Neural cell (in vitro differentiated cells): ENCODE results near the gene COX7A2L. TPM values are rescaled to one million over a fixed set of nuclear protein-coding genes. Genes with fewer than 3 reads are reported as not detected.

Source experiments
- H2AFZ ChIP-seq: fragments of 200-600, 300-800 bp; sonication (generic), shearing (Covaris generic); 2 replicates; pipeline ENCODE4 v1.6.0; 2014; ENCODE audit warnings: low read depth, mild to moderate bottlenecking, antibody characterized with exemption, low read length, moderate library complexity
- H3F3A ChIP-seq: fragments of 200-600 bp; shearing (Covaris generic); 2 replicates; pipeline ENCODE4 v1.6.1; 2016; ENCODE audit warnings: mild to moderate bottlenecking, moderate library complexity, mixed read lengths, antibody characterized with exemption, low read length; ENCODE audit not compliant: insufficient read depth, poor library complexity, severe bottlenecking
- H3K27ac ChIP-seq: fragments of 200-600, 300-800 bp; sonication (generic), shearing (Covaris generic); 2 replicates; pipeline ENCODE4 v1.5.1; 2014; ENCODE audit warnings: mild to moderate bottlenecking, low read length, moderate library complexity
- H3K27me3 ChIP-seq: fragments of 300-800, 200-600 bp; sonication (generic), shearing (Covaris generic); 2 replicates; pipeline ENCODE4 v1.6.0; 2014; ENCODE audit warnings: mild to moderate bottlenecking, low read depth, low read length, moderate library complexity; ENCODE audit not compliant: insufficient read depth
- H3K36me3 ChIP-seq: fragments of 300-800, 200-600 bp; sonication (generic), shearing (Covaris generic); 2 replicates; pipeline ENCODE4 v1.5.1; 2014; ENCODE audit warnings: mild to moderate bottlenecking, antibody characterized with exemption, low read length, moderate library complexity; ENCODE audit not compliant: insufficient read depth
- H3K4me2 ChIP-seq: fragments of 300-800, 200-600 bp; sonication (generic), shearing (Covaris generic); 2 replicates; pipeline ENCODE4 v1.6.0; 2014; ENCODE audit warnings: mild to moderate bottlenecking, low read length
- H3K4me3 ChIP-seq: fragments of 300-800, 200-600 bp; sonication (generic), shearing (Covaris generic); 2 replicates; pipeline ENCODE4 v1.5.1; 2014; ENCODE audit warnings: mild to moderate bottlenecking, low read length, moderate library complexity
- H3K79me2 ChIP-seq: fragments of 200-600 bp; shearing (Covaris generic); replicated peaks from 2 replicates; pipeline ENCODE4 v1.6.0; 2014; ENCODE audit warnings: mild to moderate bottlenecking, low read length, moderate library complexity; ENCODE audit not compliant: insufficient read depth
- H3K9ac ChIP-seq: fragments of 300-800, 200-600 bp; sonication (generic), shearing (Covaris generic); 2 replicates; pipeline ENCODE4 v1.6.1; 2016; ENCODE audit warnings: mild to moderate bottlenecking, low read length, mixed read lengths
- H3K9me2 ChIP-seq: fragments of 200-600 bp; shearing (Covaris generic); 2 replicates; pipeline ENCODE4 v1.6.1; 2016; ENCODE audit warnings: mild to moderate bottlenecking, low read length, mixed read lengths; ENCODE audit not compliant: insufficient read depth
- H3K9me3 ChIP-seq: fragments of 200-600, 300-800 bp; sonication (generic), shearing (Covaris generic); 2 replicates; pipeline ENCODE4 v1.6.1; 2016; ENCODE audit warnings: mild to moderate bottlenecking, mixed run types, low read length, moderate library complexity, mixed read lengths
- H4K20me1 ChIP-seq: fragments of 200-600 bp; shearing (Covaris generic); 2 replicates; pipeline ENCODE4 v1.6.1; 2016; ENCODE audit warnings: mild to moderate bottlenecking, mixed run types; ENCODE audit not compliant: insufficient read depth
- CTCF ChIP-seq: fragments of 450-650 bp; IDR thresholded peaks from 2 replicates; pipeline ENCODE4 v1.5.1; 2014; ENCODE audit warnings: antibody characterized with exemption, mild to moderate bottlenecking, moderate library complexity; ENCODE audit not compliant: poor library complexity, severe bottlenecking
- EP300 ChIP-seq: fragments of 450-650 bp; conservative IDR thresholded peaks from 2 replicates; pipeline ENCODE4 v1.6.1; 2014; ENCODE audit warnings: antibody characterized with exemption, mild to moderate bottlenecking, moderate library complexity; ENCODE audit not compliant: poor library complexity, severe bottlenecking
- EZH2 ChIP-seq: fragments of 200-600, 300-800 bp; shearing (Covaris generic), sonication (generic); IDR thresholded peaks from 2 replicates; pipeline ENCODE4 v1.6.1; 2014; ENCODE audit warnings: antibody characterized with exemption, low read length, borderline replicate concordance, mild to moderate bottlenecking; ENCODE audit not compliant: insufficient read depth, poor library complexity, severe bottlenecking
- MXI1 ChIP-seq: fragments of 450-650 bp; conservative IDR thresholded peaks from 2 replicates; pipeline ENCODE4 v1.6.1; 2014; ENCODE audit warnings: antibody characterized with exemption, mild to moderate bottlenecking; ENCODE audit not compliant: poor library complexity, severe bottlenecking
- POLR2AphosphoS5 ChIP-seq: IDR thresholded peaks from 2 replicates; pipeline ENCODE4 v1.6.1; 2012
- RAD21 ChIP-seq: fragments of 450-650 bp; conservative IDR thresholded peaks from 2 replicates; pipeline ENCODE4 v1.6.1; 2014; ENCODE audit warnings: antibody characterized with exemption, mild to moderate bottlenecking, moderate library complexity
- SMC3 ChIP-seq: fragments of 450-650 bp; conservative IDR thresholded peaks from 2 replicates; pipeline ENCODE4 v1.6.1; 2014; ENCODE audit warnings: antibody characterized with exemption, mild to moderate bottlenecking, moderate library complexity; ENCODE audit not compliant: poor library complexity
- TAF1 ChIP-seq: IDR thresholded peaks from 2 replicates; pipeline ENCODE4 v1.6.1; 2012; ENCODE audit warnings: low read depth
- polyA plus RNA-seq: library from polyadenylated mRNA; depleted of rRNA; stranded (reverse); fragments of >200 nt; gene quantifications from 2 replicates; pipeline ENCODE4 v1.2.3, GENCODE V29; 2014

COX7A2L gene
- polyA plus RNA-seq, 1 donor from 2014 or later = 425 TPM

- Histone ChIP-seq H3K4me3 (no peak overlapping the region), H3K79me2 (no peaks in the 10 kb centered on the region), H3K36me3 (no peaks in the 10 kb centered on the region), H3K9me2 (no peaks in the 10 kb centered on the region), H3F3A (no peaks in the 10 kb centered on the region), H3K27ac (no peak overlapping the region), H3K9ac (no peak overlapping the region), H3K27me3 (no peaks in the 10 kb centered on the region), H3K4me2 (no peak overlapping the region), H2AFZ (no peak overlapping the region), H3K9me3 (no peaks in the 10 kb centered on the region), H4K20me1 (no peaks in the 10 kb centered on the region)
- TF ChIP-seq POLR2AphosphoS5 = no peak
- TF ChIP-seq CTCF = no peak
- no peak for TF ChIP-seq EP300
- TF ChIP-seq MXI1 = no peak
- no peak for TF ChIP-seq RAD21
- TF ChIP-seq TAF1 = no peak
Observed at GRCh38 chr2:42325609-42326008, 35.4 kb downstream of the COX7A2L start.

- H3K4me2 ChIP-seq = no peak overlapping the region
- H3K36me3 ChIP-seq = no peaks in the 10 kb centered on the region
Observed at GRCh38 chr2:42324949-42325348, 36.1 kb downstream of the COX7A2L start.

GRCh38 chr2:42324244-42324643 is 36.8 kb downstream of the COX7A2L start:
- no peak overlapping the region for H2AFZ ChIP-seq
- no peak overlapping the region for H3K9ac ChIP-seq
- no peaks in the 10 kb centered on the region for H4K20me1 ChIP-seq
- no peak overlapping the region for H3K4me3 ChIP-seq
- H3K9me3 ChIP-seq = no peaks in the 10 kb centered on the region
- H3F3A ChIP-seq = no peaks in the 10 kb centered on the region
- H3K4me2 ChIP-seq = no peak overlapping the region
- H3K9me2 ChIP-seq = no peaks in the 10 kb centered on the region
- H3K79me2 ChIP-seq = no peaks in the 10 kb centered on the region
- no peak overlapping the region for H3K27ac ChIP-seq
- no peaks in the 10 kb centered on the region for H3K27me3 ChIP-seq
- H3K36me3 ChIP-seq = no peaks in the 10 kb centered on the region
- no peak for TF ChIP-seq POLR2AphosphoS5
- no peak for TF ChIP-seq CTCF
- TF ChIP-seq EZH2 = no peak
- TF ChIP-seq SMC3 = no peak
- TF ChIP-seq RAD21 = no peak
- no peak for TF ChIP-seq TAF1
- TF ChIP-seq EP300 = no peak
- no peak for TF ChIP-seq MXI1

More at GRCh38 chr2:42324949-42325348, 36.1 kb downstream of the COX7A2L start:
- H3K9me2 ChIP-seq = no peaks in the 10 kb centered on the region
- H3K27me3 ChIP-seq = no peaks in the 10 kb centered on the region
- H3K9ac ChIP-seq = no peak overlapping the region
- H3K4me3 ChIP-seq = no peak overlapping the region
- no peak overlapping the region for H2AFZ ChIP-seq
- TF ChIP-seq EZH2 (no peak), TAF1 (no peak), SMC3 (no peak), MXI1 (no peak), RAD21 (no peak), CTCF (no peak), EP300 (no peak)
- H4K20me1 ChIP-seq = no peaks in the 10 kb centered on the region
- H3K9me3 ChIP-seq = no peaks in the 10 kb centered on the region
- peak overlapping the region; percentile 26 for H3K27ac ChIP-seq
- H3K79me2 ChIP-seq = no peaks in the 10 kb centered on the region
- H3F3A ChIP-seq = no peaks in the 10 kb centered on the region
